C4-2B (cell line): Measurements from ENCODE around the gene HMGXB3.

Experiments
- CTCF ChIP-seq: fragments of 450-650 bp; conservative IDR thresholded peaks from 2 replicates; pipeline ENCODE4 v1.5.1; 2017; ENCODE audit warnings: mild to moderate bottlenecking
- ZFX ChIP-seq: fragments of 450-650 bp; IDR thresholded peaks from 2 replicates; pipeline ENCODE4 v1.6.1; 2017

- TF ChIP-seq CTCF (no peak), ZFX (no peak)
These were observed 53.3 kb downstream of the HMGXB3 start for GRCh38 chr5:150053713-150054392.
